ENCODE data around the gene SMIM27.

SMIM27 gene

GRCh38 chr9:32524892-32525708, 27.0 kb upstream of the SMIM27 start:
- no peak for TF ChIP-seq CTCF (IDR thresholded peaks at IDR 0.05; ENCODE audit: low read depth, low read length, missing control alignments)
- H3K4me3 ChIP-seq (ENCODE audit: low read depth, low read length), result peak overlapping the region; percentile 70
- DNase-seq (ENCODE audit: low read depth), result no peak

- no peak for TF ChIP-seq CTCF (IDR thresholded peaks at IDR 0.05; ENCODE audit: low read depth, low read length, missing control alignments)
- DNase-seq (ENCODE audit: low read depth), result no peak
- peak overlapping the region; percentile 70 for H3K4me3 ChIP-seq (ENCODE audit: low read depth, low read length)
These were observed 26.5 kb upstream of the SMIM27 start for GRCh38 chr9:32525709-32526030.

- peak within 1 kb of the TSS; percentile 70 for H3K4me3 ChIP-seq (ENCODE audit: low read depth, low read length)
- peak; percentile 31 for DNase-seq (ENCODE audit: low read depth)
- TF ChIP-seq CTCF (IDR thresholded peaks at IDR 0.05; ENCODE audit: low read depth, low read length, missing control alignments), result peak; percentile 21
These were observed 26.0 kb upstream of the SMIM27 start, which contains the start of gene RIGI for GRCh38 chr9:32526041-32526706. RIGI (minus strand) TSS chr9:32526196; CDS start chr9:32526166, 30 bp downstream.

GRCh38 chr9:32526707-32527048, 25.4 kb upstream of the SMIM27 start:
- no peak for TF ChIP-seq CTCF (IDR thresholded peaks at IDR 0.05; ENCODE audit: low read depth, low read length, missing control alignments)
- no peak for DNase-seq (ENCODE audit: low read depth)
- H3K4me3 ChIP-seq (ENCODE audit: low read depth, low read length), result peak overlapping the region; percentile 70

- H3K4me3 ChIP-seq (ENCODE audit: low read depth, low read length), result no peak overlapping the region
- DNase-seq (ENCODE audit: low read depth), result no peak
- no peak for TF ChIP-seq CTCF (IDR thresholded peaks at IDR 0.05; ENCODE audit: low read depth, low read length, missing control alignments)
These were observed 18.8 kb upstream of the SMIM27 start for GRCh38 chr9:32533336-32533735.

GRCh38 chr9:32533816-32534215, 18.3 kb upstream of the SMIM27 start:
- no peak for TF ChIP-seq CTCF (IDR thresholded peaks at IDR 0.05; ENCODE audit: low read depth, low read length, missing control alignments)
- no peak overlapping the region for H3K4me3 ChIP-seq (ENCODE audit: low read depth, low read length)
- DNase-seq (ENCODE audit: low read depth), result no peak

All from GM12864 (cell line).